ENCODE data around the gene FAM156A.
"Not testable (repeated sequence)": the region's sequence is repeated elsewhere in the genome, so short reads cannot be mapped to it uniquely, and the experiment has no call there.

FAM156A gene

GRCh38 chrX:52958113-52958959 lies at the start of gene FAM156A:
TSS of gene FAM156A (minus strand) at chrX:52958518. CDS start at chrX:52948588, 9,930 bp downstream.
- DNase-seq (ENCODE audit: low spot score), result not testable (repeated sequence)

GRCh38 chrX:53005327-53005726 lies 47.0 kb upstream of the FAM156A start:
- DNase-seq (ENCODE audit: low spot score), result no peak

GRCh38 chrX:53004811-53005210 lies 46.5 kb upstream of the FAM156A start:
- no peak for DNase-seq (ENCODE audit: low spot score)

GRCh38 chrX:53004038-53004437 lies 45.7 kb upstream of the FAM156A start:
- no peak for DNase-seq (ENCODE audit: low spot score)

- DNase-seq (ENCODE audit: low spot score), result no peak
These were observed 44.8 kb upstream of the FAM156A start for GRCh38 chrX:53003111-53003510.

GRCh38 chrX:53001958-53002357 lies 43.6 kb upstream of the FAM156A start:
- DNase-seq (ENCODE audit: low spot score), result no peak

- DNase-seq (ENCODE audit: low spot score), result no peak
These were observed 42.3 kb upstream of the FAM156A start for GRCh38 chrX:53000447-53001135.

- no peak for DNase-seq (ENCODE audit: low spot score)
These were observed 37.6 kb upstream of the FAM156A start for GRCh38 chrX:52995987-52996331.

- peak; percentile 86 for DNase-seq (ENCODE audit: low spot score)
These were observed 37.0 kb upstream of the FAM156A start for GRCh38 chrX:52995135-52995986.

- DNase-seq (ENCODE audit: low spot score), result no peak
These were observed 32.5 kb upstream of the FAM156A start for GRCh38 chrX:52990848-52991247.

- DNase-seq (ENCODE audit: low spot score), result peak; percentile 50
These were observed 31.8 kb upstream of the FAM156A start for GRCh38 chrX:52990011-52990631.

GRCh38 chrX:52988985-52989917 lies 30.9 kb upstream of the FAM156A start:
- no peak for DNase-seq (ENCODE audit: low spot score)

GRCh38 chrX:52983321-52984000 lies 25.1 kb upstream of the FAM156A start:
- no peak for DNase-seq (ENCODE audit: low spot score)

- no peak for DNase-seq (ENCODE audit: low spot score)
These were observed 21.7 kb upstream of the FAM156A start for GRCh38 chrX:52979993-52980392.

GRCh38 chrX:52979568-52979967 lies 21.2 kb upstream of the FAM156A start:
- no peak for DNase-seq (ENCODE audit: low spot score)

- DNase-seq (ENCODE audit: low spot score), result no peak
These were observed 19.6 kb upstream of the FAM156A start for GRCh38 chrX:52977953-52978352.

- DNase-seq (ENCODE audit: low spot score), result not testable (repeated sequence)
These were observed 17.3 kb upstream of the FAM156A start for GRCh38 chrX:52975576-52975975.

- DNase-seq (ENCODE audit: low spot score), result not testable (repeated sequence)
These were observed 16.1 kb upstream of the FAM156A start for GRCh38 chrX:52974336-52974992.

- not testable (repeated sequence) for DNase-seq (ENCODE audit: low spot score)
These were observed 9.6 kb upstream of the FAM156A start for GRCh38 chrX:52967922-52968321.

All from iPS-NIHi11 (cell line).